ENCODE data around the gene SMIM35. TPM values are rescaled to one million over a fixed set of nuclear protein-coding genes. Genes with fewer than 3 reads are reported as not detected.

Gene SMIM35
- total RNA-seq, 1 experiment from 2014 or later, result not detected

DNA sequence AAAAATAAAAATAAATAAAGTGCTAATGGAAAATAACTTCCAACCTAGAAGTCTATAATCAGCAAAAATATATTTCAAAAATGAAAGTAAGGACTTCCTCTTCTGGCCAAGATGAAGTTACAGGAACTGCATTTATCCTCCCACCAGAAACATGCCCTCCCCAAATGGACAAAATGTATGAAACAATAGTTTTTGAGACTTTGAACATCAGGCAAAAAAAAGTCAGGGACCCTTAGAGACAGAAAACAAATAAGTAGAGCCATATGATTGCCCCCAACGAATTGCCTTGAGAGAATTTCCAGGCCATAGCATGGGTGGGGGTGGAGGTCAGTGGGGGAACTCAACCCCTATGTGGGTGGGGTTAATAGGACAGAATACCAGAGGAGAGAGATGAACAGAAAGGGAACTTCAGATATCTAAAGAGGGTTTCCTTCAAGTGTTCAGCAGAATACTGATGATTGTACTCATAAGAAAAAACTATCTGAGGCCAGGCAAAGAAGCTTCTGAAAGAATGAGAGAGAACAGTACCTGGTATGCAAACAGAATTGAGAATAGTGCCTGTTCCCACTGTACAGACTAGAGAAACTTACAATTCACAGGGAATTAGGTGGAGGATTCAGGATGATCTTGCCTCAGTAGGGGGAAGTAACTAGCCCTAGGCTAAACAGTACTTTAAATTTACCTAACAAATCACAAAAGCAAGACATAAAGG, 127.2 kb downstream of the SMIM35 start (continued):
- TF ChIP-seq, protein P1, sequence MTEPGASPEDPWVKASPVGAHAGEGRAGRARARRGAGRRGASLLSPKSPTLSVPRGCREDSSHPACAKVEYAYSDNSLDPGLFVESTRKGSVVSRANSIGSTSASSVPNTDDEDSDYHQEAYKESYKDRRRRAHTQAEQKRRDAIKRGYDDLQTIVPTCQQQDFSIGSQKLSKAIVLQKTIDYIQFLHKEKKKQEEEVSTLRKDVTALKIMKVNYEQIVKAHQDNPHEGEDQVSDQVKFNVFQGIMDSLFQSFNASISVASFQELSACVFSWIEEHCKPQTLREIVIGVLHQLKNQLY (CRISPR knock-in tag; IDR thresholded peaks at IDR 0.05), result no peak
- TF ChIP-seq SOX15 (CRISPR knock-in tag; IDR thresholded peaks at IDR 0.05) (no peak), NFYB (CRISPR knock-in tag; conservative IDR thresholded peaks at IDR 0.05; ENCODE audit: low read depth) (no peak)

DNA sequence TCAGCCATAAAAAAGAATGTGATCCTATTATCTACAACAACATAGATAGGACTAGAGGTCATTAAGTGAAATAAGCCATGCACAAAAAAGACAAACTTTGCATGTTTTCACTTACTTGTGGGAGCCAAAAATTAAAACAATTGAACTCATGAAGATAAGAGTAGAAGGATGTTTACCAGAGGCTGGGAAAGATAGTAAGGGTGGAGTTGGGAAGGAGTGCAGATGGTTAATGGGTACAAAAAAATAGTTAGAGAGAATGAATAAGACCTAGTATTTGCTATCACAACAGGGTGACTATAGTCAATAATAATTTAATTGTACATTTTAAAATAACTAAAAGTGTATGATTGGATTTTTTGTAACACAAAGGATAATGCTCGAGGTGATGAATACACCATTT, 127.8 kb downstream of the SMIM35 start:
- Mint-ChIP-seq H3K4me1 (peaks cover 3% of the 10 kb centered on the region; the same call in 1 of the 2 replicates), H3K36me3 (no peaks in the 10 kb centered on the region), H3K9me3 (peaks cover 6% of the 10 kb centered on the region; the same call in 1 of the 2 replicates), H3K27me3 (ENCODE audit: low read depth) (peaks cover 4% of the 10 kb centered on the region; the same call in 1 of the 2 replicates), H3K27ac (no peak overlapping the region), H3K4me3 (no peak overlapping the region)
- POLR2A ChIA-PET, result no interaction called here
- ATAC-seq (no peak), DNase-seq (ENCODE audit: low spot score) (no peak)
- CTCF ChIA-PET, result no interaction called here
- TF ChIP-seq, protein P2, sequence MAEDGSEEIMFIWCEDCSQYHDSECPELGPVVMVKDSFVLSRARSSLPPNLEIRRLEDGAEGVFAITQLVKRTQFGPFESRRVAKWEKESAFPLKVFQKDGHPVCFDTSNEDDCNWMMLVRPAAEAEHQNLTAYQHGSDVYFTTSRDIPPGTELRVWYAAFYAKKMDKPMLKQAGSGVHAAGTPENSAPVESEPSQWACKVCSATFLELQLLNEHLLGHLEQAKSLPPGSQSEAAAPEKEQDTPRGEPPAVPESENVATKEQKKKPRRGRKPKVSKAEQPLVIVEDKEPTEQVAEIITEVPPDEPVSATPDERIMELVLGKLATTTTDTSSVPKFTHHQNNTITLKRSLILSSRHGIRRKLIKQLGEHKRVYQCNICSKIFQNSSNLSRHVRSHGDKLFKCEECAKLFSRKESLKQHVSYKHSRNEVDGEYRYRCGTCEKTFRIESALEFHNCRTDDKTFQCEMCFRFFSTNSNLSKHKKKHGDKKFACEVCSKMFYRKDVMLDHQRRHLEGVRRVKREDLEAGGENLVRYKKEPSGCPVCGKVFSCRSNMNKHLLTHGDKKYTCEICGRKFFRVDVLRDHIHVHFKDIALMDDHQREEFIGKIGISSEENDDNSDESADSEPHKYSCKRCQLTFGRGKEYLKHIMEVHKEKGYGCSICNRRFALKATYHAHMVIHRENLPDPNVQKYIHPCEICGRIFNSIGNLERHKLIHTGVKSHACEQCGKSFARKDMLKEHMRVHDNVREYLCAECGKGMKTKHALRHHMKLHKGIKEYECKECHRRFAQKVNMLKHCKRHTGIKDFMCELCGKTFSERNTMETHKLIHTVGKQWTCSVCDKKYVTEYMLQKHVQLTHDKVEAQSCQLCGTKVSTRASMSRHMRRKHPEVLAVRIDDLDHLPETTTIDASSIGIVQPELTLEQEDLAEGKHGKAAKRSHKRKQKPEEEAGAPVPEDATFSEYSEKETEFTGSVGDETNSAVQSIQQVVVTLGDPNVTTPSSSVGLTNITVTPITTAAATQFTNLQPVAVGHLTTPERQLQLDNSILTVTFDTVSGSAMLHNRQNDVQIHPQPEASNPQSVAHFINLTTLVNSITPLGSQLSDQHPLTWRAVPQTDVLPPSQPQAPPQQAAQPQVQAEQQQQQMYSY (CRISPR knock-in tag; IDR thresholded peaks at IDR 0.05), result no peak
- TF ChIP-seq ZNF416 (CRISPR knock-in tag; IDR thresholded peaks at IDR 0.05), result no peak
- TF ChIP-seq SP1 (CRISPR knock-in tag; conservative IDR thresholded peaks at IDR 0.05), result no peak
- TF ChIP-seq TP53 (CRISPR knock-in tag; IDR thresholded peaks at IDR 0.05), result no peak
- TF ChIP-seq NFYB (CRISPR knock-in tag; conservative IDR thresholded peaks at IDR 0.05; ENCODE audit: low read depth), result no peak
- TF ChIP-seq, protein P3, sequence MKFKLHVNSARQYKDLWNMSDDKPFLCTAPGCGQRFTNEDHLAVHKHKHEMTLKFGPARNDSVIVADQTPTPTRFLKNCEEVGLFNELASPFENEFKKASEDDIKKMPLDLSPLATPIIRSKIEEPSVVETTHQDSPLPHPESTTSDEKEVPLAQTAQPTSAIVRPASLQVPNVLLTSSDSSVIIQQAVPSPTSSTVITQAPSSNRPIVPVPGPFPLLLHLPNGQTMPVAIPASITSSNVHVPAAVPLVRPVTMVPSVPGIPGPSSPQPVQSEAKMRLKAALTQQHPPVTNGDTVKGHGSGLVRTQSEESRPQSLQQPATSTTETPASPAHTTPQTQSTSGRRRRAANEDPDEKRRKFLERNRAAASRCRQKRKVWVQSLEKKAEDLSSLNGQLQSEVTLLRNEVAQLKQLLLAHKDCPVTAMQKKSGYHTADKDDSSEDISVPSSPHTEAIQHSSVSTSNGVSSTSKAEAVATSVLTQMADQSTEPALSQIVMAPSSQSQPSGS (CRISPR knock-in tag; IDR thresholded peaks at IDR 0.05; ENCODE audit: borderline replicate concordance, low read depth), result no peak
- no peak for TF ChIP-seq ZBTB21 (CRISPR knock-in tag; IDR thresholded peaks at IDR 0.05; ENCODE audit: borderline replicate concordance)
- TF ChIP-seq ZNF263 (CRISPR knock-in tag; IDR thresholded peaks at IDR 0.05; ENCODE audit: low read depth), result no peak
- no peak for TF ChIP-seq RORB (CRISPR knock-in tag; IDR thresholded peaks at IDR 0.05)
- TF ChIP-seq ZNF219 (CRISPR knock-in tag; IDR thresholded peaks at IDR 0.05; ENCODE audit: borderline replicate concordance), result no peak
- TF ChIP-seq, protein P4, sequence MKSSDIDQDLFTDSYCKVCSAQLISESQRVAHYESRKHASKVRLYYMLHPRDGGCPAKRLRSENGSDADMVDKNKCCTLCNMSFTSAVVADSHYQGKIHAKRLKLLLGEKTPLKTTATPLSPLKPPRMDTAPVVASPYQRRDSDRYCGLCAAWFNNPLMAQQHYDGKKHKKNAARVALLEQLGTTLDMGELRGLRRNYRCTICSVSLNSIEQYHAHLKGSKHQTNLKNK (CRISPR knock-in tag; IDR thresholded peaks at IDR 0.05), result no peak
- TF ChIP-seq SOX15 (CRISPR knock-in tag; IDR thresholded peaks at IDR 0.05), result no peak

Other genes starting within 250 kb of the SMIM35 start
- gene FXYD6, start 210.3 kb downstream of the SMIM35 start, total RNA-seq (2021), result 26.2 to 31.6 TPM (median 30.1 TPM) in 3 replicates
- 0.62 to 1.1 TPM (median 0.63 TPM) in 3 replicates for gene TMPRSS13, start 157.6 kb downstream of the SMIM35 start, total RNA-seq (2021)
- gene IL10RA, start 100.6 kb downstream of the SMIM35 start, total RNA-seq (2021), result 0.41 to 0.74 TPM (median 0.71 TPM) in 3 replicates
- gene TMPRSS4, start 9.9 kb downstream of the SMIM35 start, total RNA-seq (2021), result 1.1 to 1.4 TPM (median 1.4 TPM) in 3 replicates
- 3.5 to 4.5 TPM (median 4.4 TPM) in 3 replicates for gene SCN4B, start 65.9 kb upstream of the SMIM35 start, total RNA-seq (2021)
- gene SCN2B, start 89.7 kb upstream of the SMIM35 start, total RNA-seq (2021), result 0.16 to 0.37 TPM (median 0.20 TPM) in 3 replicates
- 0.24 to 0.37 TPM in 2 of 3 replicates, not detected in the other for gene JAML, start 138.0 kb upstream of the SMIM35 start, total RNA-seq (2021)
- gene MPZL3, start 165.4 kb upstream of the SMIM35 start, total RNA-seq (2021), result 1.6 to 2.1 TPM (median 2.0 TPM) in 3 replicates
- 1.2 to 1.8 TPM (median 1.4 TPM) in 3 replicates for gene MPZL2, start 177.3 kb upstream of the SMIM35 start, total RNA-seq (2021)
- 0.85 to 1.0 TPM (median 0.87 TPM) in 3 replicates for gene CD3E, start 217.8 kb upstream of the SMIM35 start, total RNA-seq (2021)